ENCODE measurements around the gene OPHN1.
A peak's percentile ranks its signal among the peaks of the same experiment; 100 is the strongest.

Gene OPHN1, protein sequence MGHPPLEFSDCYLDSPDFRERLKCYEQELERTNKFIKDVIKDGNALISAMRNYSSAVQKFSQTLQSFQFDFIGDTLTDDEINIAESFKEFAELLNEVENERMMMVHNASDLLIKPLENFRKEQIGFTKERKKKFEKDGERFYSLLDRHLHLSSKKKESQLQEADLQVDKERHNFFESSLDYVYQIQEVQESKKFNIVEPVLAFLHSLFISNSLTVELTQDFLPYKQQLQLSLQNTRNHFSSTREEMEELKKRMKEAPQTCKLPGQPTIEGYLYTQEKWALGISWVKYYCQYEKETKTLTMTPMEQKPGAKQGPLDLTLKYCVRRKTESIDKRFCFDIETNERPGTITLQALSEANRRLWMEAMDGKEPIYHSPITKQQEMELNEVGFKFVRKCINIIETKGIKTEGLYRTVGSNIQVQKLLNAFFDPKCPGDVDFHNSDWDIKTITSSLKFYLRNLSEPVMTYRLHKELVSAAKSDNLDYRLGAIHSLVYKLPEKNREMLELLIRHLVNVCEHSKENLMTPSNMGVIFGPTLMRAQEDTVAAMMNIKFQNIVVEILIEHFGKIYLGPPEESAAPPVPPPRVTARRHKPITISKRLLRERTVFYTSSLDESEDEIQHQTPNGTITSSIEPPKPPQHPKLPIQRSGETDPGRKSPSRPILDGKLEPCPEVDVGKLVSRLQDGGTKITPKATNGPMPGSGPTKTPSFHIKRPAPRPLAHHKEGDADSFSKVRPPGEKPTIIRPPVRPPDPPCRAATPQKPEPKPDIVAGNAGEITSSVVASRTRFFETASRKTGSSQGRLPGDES

DNA sequence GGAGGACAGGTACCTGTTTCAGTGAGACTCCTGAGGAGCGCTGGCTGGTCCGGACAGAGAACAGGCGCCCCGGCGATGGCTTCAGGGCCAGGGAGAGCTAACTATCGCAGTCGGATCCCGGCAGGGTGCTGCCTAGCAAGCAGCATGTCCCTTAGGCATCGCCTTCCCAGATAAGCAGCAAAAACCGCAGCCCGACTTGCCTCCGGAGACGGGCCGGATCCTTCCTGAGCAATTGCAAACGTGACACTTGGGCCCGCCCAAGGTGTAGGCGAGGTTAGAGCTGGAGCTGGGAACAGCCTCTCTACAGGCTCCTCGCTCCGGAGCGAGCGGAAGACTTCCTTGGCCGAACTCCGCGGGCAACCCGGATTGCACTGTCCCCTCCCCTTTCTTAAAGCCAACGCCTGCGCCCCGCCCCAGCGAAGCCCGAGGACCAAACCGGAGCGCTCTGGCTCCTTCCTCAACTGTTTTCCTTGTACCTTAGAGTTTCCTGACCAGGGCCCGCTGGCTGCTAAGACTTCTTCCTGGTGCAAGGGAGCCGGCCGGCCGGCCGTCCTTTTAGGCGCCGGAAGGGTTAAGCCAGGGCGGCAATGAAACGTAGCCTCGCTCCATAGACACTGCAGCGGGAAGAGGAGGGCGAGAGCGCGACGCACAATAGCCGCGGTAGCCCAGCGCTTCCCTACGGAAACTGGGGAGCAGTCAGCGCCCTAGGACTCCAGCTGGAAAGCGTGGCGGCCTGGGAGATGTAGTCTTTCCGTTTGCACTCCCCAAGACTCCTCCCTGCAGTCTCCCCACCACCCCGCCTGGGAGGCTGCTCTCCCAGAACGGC, at the start of gene OPHN1:
OPHN1 (minus strand) TSS at position 341 of the 826 bp plus-strand sequence. CDS start 475 bp downstream, outside the sequence.
- no peak for DNase-seq

DNA sequence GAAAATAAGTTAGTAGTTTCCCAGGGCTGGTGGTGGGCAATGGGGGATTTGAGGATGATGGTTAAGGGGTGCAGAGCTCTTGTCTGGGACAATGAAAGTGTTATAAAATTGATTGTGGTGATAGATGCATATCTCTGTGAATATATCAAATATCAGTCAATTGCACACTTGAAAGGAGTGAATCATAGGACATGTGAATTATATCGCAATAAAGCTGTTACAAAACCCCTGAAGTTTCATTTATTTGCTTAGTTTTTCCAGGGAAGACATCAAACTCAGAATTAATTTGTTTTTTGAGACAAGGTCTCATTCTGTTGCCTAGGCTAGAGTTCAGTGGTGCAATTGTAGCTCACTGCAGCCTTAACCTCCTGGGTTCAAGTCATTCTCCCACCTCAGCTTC, 47.7 kb upstream of the OPHN1 start:
- no peak for DNase-seq

DNA sequence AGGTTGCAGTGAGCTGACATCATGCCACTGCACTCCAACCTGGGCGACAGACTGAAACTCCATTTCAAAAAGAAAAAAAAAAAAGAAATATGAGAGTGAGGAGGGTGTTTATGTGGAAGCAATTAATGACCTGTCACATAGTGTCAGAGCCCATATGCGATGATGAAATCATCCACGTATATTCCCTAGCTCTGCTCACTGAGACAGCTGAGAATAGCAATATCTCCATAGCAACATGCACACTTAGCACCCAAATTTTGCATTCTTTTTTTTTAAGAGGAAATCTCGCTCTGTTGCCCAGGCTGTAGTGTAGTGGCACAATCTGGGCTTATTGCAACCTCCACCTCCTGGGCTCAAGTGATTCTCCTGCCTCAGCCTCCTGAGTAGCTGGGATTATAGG, 31.5 kb upstream of the OPHN1 start:
- no peak for DNase-seq

DNA sequence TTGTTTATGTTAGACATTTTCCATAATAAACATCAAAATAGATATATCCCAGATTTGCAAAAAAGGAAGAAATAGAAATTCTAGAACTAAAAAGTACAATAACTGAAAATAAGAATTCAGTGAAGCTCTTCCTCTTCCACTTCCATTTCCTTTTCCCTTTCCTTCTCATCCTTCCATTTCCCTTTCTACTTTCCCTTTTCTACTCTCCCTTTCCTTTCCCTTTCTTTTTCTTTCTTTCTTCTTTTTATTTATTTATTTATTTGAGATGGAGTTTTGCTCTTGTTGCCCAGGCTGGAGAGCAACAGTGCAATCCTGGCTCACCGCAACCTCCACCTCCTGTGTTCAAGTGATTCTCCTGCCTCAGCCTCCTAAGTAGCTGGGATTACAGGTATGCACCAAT, 30.6 kb upstream of the OPHN1 start:
- DNase-seq, result no peak

DNA sequence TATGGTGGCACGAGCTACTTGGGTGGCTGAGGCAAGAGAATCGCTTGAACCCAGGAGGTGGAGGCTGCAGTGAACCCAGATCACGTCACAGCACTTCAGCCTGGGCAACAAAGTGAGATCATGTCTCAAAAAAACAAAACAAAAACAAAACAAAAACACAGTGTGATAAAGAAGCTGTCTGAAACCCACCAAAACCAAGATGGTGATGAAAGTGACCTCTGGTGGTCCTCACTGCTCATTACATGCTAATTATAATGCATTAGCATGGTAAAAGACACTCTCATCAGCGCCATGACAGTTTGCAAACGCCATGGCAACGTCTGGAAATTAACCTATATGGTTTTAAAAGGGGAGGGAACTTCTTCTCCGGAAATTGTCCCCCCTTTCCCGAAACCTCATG, 29.4 kb upstream of the OPHN1 start:
- DNase-seq, result peak; percentile 43

DNA sequence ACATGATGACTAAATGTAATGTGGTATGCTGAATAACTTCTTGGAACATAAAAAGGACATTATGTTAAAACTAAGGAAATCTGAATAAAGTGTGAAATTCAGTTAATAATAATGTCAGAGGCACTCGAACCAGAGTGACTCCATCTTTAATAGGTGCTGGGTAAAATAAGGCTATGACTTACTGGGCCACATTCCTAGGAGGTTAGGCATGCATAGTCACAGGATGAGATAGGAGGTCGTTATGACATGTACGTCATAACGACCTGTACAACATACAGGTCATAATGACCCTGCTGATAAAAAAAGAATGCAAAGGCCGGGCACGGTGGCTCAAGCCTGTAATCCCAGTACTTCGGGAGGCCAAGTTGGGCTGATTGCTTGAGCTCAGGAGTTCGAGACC, 28.9 kb upstream of the OPHN1 start:
- no peak for DNase-seq

DNA sequence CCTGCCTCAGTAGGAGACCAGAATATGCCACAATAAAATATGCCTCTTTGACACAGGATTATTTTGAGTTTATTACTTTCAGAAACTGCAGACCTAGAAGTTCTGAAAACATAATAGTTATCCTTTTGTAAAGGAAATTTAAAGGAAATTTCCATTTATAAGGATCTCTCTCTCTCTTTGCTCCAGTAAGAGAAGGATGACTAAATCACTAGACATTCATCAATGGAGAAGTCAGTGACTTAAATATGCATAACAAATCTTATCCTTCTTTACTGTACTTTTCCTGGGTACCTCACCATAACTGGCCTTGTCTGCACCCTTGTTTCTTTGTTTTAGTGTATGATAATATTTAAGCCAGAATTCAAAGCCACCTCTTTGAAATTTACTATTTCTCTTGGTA, 28.3 kb upstream of the OPHN1 start:
- DNase-seq, result no peak

DNA sequence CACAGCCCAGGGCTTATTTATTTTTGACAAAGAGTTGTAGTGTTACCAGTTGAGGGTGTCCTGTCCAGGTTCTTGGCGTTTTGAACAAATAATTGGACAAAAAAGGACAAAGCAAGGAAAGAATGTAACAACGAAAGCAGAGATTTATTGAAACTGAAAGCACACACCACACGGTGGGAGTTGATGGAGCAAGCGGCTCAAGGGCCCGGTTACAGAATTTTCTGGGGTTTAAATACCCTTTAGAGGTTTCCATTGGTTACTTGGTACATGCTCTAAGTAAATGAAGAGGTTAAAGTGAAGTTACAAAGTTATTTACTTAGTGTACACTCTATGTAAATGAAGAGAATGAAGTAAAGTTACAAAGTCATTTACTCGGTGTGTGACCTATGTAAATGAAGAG, 27.8 kb upstream of the OPHN1 start:
- no peak for DNase-seq

DNA sequence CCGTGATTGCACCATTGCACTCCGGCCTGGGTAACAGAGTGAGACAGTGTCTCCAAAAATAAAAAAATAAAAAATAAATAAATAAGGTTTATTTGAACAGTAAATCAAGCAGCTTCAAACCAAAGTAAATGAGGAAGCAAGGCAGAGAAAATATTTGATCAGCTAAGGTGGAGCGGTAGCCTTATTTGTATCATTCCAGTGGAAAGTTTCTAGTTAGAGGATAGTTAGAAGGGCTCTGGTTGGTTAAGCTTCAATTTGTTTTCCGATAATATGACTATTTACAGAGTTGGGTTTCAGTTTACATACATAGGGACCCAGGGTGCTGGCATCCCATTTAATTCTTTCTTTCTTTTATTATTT, 21.8 kb upstream of the OPHN1 start:
- no peak for DNase-seq

DNA sequence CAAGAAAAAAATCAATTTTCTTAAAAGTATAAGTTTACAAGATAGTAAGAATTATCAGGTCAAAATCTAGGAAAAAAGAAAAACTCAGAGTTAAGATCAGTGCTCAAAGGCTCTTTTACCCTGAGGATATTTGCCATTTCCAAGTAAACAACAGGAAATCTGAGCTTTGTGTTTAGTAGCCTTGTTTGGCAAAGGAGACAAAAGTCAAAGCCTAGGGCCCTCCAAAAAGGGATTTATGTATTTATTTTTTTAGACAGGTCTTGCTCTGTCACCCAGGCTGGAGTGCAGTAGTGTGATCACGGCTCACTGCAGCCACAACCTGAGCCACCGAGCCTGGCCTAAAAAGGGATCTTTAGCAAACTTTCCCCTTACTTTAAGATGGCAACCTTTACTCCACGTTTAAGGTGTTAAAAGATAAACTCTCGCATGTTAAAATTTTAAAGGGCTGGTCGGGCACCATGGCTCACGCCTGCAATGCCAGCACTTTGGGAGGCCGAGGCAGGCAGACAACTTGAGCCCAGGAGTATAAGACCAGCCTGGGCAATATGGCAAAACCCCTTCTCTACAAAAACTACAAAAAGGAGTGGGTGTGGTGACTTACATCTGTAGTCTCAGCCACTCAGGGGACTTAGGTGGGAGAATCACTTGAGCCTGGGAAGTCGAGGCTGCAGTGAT, 21.3 kb upstream of the OPHN1 start:
- DNase-seq, result no peak

DNA sequence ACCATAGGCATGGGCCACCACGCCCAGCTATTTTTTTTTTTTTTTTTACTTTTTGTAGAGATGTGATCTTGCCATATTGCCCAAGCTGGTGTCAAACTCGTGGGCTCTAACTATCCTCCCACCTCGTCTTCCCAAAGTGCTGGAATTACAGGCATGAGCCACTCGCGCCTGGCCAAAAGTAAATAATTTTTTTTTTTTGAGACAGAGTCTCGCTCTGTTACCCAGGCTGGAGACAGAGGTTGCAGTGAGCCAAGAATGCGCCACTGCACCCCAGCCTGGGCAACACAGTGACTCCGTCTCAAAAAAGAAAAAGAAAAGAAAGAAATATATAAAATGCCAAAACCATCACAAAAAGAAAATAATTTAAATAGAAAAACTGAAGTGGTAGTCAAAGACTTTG, 18.4 kb upstream of the OPHN1 start:
- DNase-seq, result no peak

DNA sequence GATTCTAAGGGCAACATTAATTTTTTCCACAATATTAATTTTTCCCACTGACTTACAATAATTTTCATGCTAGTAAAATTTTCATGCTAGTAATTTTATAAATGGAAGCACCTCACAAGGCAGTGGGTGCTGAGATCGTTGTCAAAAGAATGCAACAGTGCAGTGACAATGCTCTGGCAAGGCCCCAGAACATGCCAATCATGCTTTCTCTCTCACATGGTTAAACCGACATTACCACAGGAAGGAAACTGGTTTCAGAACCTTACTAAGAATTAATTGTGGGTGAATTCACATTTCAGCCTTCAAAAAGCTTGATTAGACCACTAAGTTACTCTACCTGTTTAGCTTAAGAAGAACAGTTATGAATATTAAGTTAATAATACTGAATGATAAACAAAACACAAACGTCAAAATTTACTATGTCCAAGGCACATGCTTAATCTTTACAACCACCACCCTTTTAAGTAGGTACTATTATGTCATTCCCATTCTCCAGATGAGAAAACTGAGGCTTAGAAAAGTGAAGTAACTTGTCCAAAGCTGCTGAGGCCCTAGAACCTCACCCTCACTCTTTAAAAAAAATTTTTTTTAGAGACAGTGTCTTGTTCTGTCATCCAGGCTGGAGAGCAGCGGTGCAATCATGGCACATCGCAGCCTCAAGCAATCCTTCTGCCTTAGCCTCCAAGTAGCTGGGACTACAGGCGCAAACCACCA, 10.0 kb upstream of the OPHN1 start:
- peak; percentile 38 for DNase-seq

DNA sequence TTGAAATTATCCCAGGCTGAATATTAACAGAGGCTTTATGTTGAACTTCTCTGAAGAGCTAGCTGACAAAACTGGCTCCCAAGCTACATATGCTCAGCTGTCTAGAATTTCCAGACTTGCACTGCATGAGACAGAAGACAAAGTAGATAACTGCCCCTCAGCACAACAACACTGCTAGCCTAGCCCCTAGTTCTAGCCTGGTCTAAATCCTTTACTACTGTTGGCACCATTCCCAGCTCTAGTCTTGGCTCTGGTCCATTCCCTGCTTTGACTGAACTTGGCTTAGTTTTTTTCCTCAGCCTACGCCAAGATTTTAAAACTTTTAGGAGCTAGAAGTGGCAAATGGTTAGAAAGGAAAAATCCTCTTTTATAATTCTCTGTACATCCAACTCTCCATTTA, 7.6 kb upstream of the OPHN1 start:
- DNase-seq, result no peak

DNA sequence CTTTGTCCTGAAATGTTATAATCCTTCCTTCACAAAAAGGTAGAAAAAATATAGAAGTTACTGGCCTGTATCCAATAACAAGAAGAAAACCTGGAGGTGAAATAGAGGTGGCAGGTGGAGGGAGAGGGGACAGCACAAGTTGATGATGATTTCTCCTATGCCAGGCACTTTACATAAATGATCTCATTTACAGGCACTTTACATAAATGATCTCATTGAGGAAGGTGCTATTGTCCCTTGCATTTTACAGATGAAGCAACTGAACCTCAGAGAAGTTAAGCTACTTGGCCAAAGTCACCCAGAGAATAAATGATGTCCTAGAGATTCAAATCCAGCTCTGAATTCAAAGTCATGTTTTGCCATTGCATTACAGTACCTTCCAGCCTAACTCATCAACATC, 7.1 kb upstream of the OPHN1 start:
- DNase-seq, result no peak

DNA sequence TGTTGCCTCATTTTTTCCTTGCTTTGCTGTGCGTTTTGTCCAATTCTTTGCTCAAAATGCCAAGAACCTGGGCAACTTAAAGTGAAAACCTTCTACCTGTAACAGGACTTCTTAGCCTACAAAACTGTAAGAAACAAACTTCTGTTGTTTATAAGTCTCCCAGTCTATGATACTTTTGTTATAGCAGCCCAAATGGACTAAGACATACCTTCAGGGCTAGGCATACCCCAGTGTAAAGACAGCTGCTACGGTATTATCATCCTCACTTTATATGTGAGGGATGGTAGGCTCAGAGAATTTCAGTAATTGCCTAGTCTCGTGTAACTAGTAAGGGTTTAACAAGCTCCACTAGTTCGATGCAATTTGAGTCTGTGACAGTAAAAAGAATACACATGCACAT, 6.0 kb upstream of the OPHN1 start:
- no peak for DNase-seq

DNA sequence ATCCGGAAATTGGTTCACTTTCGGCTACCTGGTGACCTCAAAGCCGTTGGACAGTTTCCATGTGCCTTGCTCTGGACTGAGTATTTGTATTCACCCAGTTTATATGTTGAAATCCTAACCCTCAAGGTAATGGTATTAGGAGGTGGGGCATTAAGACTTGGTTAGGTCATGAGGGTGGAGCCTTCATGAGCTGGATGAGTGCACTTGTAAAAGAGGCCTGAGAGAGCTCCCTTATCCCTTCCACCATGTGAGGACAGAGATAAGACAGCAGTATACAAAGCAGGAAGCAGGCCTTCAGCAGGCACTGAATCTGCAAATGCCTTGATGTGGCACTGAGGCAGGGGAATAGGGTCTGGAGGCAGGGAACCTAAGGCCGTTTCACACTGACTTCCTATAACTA, 5.3 kb upstream of the OPHN1 start:
- no peak for DNase-seq

DNA sequence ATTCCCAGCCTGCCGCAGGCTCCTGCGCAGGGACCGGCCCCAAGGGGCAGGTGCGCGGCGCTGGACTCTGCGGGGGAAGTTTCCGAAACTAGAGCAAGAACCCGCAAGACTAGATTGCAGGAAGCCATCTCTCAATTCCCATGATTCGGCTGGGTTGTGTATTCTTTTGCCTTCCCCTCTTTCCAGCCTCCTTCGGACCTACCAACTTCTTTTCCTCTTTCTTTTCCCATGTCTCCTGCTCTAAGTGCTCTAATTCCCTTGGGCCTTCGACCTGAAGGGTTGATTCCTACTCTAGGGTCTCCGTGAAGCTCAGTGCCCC, 645 bp upstream of the OPHN1 start:
- no peak for DNase-seq

DNA sequence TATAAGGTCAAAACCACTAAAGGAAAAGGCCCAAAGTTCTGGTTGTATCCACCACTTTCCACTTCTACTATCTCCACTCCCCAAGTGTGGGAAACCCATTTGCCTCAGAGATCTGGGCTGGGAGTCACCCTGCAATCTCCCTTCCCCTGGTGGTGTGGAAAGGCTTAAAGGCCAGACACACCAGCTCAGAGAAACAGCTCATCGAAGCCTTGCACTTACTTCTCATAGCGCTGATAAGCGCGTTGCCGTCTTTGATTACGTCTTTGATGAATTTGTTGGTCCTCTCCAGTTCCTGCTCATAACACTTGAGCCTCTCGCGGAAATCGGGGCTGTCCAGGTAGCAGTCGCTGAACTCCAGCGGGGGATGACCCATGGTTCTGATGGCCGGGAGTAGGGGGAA, 647 bp downstream of the OPHN1 start:
- no peak for DNase-seq

DNA sequence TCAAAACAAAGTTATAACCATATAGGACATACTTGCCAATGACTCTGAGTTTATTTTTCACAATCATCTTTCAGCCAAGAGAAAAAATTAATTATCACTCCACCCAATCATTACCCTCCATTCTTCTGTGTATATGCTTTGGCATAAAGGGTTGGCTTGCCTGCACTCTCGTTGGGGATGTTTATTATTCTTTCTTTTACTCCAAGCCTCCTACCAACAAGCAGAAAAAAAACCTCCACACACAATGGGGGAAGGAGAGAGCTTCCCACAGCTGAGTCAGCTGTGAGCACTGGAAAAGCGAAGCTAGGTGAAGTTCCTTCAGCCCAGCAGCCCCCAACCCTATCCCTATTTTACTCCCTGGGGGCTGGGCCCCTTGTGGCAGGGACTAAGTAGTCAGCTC, 1.5 kb downstream of the OPHN1 start:
- no peak for DNase-seq

DNA sequence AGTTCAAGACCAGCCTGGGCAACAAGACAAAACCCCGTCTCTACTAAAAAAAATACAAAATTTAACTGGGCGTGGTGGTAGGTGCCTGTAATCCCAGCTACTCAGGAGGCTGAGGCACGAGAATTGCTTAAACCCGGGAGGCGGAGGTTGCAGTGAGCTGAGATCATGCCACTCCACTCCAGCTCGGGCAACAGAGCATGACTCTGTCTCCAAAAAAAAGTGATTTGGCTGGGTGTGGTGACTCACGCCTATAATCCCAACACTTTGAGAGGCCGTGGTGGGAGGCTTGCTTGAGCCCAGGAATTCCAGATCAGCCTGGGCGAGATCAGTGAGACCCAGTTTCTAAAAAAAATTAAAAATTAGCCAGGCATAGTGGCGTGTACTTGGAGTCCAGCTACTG, 4.1 kb downstream of the OPHN1 start:
- DNase-seq, result no peak

DNA sequence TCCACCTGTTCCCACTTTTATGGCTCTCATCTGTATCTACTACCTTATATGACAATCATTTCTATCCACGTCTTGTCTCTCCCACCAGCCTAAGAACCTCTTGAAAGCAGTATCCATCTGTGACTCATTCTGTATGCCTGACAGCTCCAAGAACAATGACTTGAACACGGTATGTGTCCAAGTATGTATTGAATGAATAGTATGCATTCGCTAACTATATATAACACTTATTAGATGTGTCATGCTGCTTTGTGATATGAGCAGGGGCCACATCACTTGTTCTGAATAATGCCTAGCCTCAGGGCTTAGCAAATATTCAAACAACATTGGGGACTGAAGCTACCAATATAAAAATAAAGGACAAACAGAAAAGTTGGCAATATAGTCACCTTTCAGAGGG, 4.9 kb downstream of the OPHN1 start:
- no peak for DNase-seq

DNA sequence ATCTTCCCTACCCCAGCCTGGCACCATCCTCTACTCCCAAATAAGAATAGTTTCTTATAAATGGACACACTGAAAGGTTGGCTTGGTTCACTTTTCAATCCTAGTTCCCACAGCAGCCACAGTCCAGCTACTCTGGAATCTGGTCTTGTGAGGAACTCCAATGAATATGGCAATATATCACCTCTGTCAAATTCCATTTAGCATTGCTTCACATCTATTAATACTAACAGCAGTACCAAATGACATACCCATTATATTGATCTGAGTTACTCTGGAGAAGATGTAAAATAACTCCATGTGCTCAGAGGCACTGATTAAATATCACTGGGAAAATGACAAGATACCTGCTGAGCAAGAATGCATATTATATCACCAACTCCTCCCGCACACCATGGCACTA, 8.6 kb downstream of the OPHN1 start:
- DNase-seq, result no peak

DNA sequence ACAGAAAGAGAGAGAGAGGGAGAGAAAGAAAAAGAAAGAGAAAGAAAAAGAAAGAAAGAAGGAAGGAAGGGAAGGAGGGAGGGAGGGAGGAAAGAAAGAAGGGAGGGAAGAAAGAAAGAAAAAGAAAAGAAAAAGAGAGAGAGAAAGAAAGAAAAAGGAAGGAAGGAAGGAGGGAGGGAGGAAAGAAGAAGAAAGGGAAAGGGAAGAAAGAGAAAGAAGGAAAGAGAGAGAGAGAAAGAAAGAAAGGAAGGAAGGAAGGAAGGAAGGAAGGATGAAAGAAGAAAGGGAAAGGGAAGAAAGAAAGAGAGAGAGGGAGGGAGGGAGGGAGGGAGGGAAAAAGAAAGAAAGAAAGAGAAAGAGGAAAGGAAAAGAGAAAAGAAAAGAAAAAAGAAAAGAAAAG, 10.8 kb downstream of the OPHN1 start:
- no peak for DNase-seq
